HPDE6-E6E7 (cell line): ENCODE results near the gene MGMT.

Source experiments
- DNase-seq: peaks from one replicate; pipeline ENCODE4 v3.0.0; 2011; ENCODE audit warnings: missing footprints; ENCODE audit errors: extremely low spot score

Gene MGMT

DNA sequence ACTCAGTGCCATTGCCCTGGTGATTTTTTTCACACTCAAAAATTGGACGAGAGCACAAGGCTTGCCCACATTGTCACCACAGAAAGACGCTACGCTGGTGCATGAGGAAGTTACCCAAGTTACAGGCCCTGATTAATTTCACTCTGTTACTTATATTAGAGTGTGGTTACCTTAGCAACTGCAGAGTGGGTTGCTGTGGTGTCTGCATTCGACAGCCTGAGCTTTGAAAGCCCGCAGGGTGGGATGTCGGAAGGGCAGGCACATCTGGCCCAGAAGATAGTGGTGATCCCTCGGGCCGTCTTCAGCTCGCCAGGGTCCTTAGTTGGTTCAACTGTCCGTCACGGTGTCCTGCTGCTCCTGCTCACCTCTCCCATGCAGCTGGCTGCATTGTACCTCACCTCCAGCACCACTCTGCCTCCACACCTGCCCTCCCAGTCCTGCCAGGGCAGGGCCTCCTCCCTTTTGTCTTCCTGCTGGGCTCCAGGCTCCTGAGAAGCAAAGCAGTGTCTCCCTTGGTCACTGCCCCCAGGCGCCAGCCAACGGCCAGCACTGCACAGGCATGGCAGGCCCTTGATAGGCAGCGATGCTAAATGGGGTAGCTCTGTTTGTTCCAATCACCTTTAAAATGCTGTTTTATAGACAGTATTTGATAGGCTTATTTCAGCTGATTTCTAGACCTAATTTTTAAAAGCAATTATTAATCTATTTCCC, 329.8 kb downstream of the MGMT start:
- no peak for DNase-seq

DNA sequence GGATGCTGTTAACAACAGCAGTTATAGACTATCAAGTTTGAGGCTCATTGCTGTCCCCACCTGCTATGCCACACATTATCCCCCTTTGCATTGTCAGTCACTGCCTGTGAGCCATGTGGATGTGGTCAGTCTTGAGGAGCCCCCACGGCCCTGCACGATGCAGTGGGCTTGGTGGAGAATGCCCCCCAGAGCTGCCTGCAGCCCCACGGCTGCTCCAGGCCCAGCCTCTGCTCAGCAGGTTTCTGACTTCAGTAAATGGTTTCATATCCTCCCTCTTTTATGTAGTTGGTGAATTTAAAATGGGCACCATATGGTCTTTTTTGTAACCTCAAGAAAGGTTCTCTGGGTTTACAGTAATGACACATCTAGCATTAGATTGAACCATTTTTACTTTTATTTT, 332.9 kb downstream of the MGMT start:
- no peak for DNase-seq

DNA sequence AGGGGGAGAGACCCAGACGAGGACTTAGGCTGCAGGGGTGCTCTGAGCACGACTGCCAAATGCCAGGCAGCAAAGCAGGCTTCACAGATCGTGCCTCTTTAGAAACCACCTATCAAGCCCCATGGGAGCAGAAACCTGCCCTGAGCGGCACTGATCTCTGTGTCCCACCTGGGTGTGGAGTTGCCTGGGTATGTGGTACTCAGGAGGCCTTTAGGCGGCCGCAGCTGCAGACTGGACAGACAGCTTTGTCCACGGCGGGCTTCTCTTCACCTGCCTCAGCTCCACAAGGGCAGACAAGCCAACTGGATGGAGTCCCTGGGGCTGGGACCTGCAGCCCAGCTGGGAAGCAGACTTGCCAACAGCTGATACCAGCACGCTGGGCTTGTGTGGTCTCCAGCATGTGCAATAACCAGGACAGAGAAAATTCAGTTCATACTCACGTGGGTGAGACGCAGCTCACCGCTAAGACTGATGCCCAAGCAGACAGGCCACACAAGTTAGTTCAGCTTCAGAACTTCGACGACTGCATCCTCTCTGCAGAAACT, 333.8 kb downstream of the MGMT start:
- no peak for DNase-seq

DNA sequence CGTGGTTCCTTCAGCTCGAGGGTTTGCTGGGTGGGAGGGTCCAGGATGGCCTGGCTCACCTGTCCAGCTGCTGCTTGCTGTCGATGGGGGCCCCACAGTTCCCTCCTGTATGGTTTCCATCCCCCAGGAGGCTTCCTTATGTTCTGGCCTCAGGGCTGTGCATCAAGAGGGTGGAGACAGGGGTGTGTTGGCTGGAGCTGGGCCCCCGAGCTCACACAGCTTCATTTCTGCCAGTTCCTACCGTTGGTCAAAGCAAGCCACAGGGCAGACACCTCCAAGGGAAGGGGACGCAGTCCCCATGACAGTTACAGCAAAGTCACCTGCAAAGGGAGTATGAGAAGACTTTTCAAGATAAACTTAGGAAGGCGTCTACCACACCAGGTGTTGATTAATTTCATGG, 340.2 kb downstream of the MGMT start:
- DNase-seq: no peak

DNA sequence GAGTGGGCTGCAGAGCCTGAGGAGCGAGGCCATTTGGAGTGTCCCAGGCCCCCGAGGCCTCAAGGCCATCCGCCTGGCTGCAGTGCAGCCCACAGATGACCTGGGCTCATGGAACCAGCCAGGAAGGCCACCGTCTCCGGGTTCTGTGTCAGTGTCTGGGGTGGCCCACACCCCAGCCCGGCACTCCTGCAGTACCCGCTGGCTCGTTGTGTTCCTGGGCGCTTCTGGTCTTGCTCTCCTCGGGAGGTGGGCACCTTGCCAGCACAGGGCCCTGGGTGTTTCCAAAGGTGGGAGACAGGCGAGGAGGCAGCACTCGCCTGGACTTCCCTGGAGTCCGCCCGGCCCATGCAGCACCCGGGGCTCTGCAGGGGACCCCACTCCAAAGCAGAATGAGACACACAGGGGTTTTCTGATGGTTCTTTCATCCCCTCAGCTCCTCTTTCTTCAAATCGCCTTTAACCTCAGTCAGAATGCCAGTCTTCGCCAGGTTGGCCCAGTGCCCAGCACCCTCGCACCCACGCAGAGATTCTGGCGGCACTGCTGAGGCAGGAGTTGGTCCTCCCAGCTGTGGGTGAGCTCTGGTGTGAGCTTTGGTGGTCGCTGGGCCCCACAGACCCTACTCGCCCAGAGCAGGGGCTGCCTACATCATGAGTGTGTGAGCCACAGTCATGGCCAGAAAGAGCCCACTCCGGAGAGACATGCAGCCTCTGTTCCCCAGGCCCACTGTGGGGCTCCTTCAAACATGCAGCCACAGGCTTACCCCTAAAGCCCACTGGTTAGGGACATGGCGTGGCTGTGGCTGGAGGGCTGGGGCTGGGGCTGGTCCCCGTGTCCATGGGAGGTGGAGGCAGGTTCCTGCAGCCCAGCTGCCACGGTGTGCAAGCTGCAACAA, 341.3 kb downstream of the MGMT start:
- DNase-seq: no peak

DNA sequence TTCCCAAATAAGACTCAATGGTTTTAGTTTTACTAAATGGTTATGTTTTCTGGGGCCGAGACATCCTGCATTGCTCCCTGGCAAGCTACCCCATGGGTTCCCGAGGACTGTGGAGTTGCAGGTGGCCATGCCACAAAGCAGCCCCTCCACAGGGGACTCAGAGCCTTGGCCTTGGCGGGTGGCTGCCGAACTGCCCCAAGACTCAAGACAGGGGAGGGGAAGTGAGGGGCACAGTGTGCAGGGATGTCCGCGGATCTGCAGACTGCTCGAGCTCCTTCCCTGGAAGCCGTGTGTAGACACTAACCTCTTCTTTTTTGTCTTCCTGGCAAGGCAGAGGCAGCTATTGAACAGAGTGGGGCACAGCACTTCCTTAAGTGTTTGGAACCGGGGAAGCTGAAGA, 342.4 kb downstream of the MGMT start:
- no peak for DNase-seq

DNA sequence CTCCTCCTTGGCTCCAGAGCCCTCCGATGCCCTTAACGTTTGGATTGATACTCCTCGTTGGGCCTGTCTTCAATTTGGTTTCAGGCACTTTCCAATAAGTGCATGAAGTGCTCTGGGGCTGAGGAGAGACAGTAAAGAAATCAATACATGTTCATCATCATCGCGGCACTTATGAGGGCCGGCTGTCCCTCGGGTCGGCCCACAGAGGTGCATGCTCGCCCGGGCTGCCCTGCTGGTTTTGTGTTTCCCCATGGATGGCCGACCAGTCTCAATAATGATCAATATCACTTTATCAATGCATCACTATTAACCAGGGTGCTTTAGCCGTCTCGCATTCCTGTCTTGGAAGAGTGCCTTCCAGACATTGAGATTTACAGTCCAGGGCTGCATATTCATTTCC, 342.8 kb downstream of the MGMT start:
- no peak for DNase-seq

DNA sequence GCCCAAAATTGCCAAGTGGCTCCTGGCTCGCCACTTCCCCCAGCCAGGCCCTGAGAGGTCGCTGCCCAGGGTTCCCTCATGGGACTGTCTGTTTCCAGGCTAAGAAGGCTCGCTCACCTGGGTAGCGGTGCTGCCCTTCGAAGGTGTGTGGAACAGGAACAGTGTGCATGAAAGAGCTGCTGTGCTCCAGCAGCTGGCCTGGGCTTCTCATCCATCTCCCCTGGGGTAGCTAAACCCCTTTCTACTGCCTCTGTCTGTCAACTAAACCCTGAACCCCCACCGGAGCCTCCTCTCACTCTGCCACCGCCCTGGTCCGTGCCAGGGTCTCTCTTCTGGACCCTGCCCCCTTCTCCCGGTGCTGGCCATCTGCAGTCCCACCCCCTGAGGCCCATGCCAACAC, 344.2 kb downstream of the MGMT start:
- no peak for DNase-seq

DNA sequence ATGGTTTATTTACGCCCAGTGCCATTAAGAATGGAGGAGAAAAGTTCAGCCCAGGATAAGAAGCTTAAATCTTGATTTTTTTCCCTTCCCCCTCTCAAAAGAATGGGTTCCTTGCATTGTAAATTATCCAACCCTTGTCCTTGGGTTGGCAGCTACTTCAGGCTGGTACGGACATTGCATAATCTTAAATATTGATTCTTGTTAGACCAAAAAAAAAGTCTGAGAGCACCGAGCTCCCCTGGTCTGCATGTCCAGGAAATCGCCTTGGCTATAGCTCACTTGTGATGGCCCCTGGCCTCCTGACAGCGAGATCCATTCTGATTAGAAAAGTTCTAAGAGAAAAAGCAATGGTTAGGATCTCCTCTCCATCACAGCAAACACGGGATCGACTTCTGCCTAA, 345.4 kb downstream of the MGMT start:
- DNase-seq: no peak

DNA sequence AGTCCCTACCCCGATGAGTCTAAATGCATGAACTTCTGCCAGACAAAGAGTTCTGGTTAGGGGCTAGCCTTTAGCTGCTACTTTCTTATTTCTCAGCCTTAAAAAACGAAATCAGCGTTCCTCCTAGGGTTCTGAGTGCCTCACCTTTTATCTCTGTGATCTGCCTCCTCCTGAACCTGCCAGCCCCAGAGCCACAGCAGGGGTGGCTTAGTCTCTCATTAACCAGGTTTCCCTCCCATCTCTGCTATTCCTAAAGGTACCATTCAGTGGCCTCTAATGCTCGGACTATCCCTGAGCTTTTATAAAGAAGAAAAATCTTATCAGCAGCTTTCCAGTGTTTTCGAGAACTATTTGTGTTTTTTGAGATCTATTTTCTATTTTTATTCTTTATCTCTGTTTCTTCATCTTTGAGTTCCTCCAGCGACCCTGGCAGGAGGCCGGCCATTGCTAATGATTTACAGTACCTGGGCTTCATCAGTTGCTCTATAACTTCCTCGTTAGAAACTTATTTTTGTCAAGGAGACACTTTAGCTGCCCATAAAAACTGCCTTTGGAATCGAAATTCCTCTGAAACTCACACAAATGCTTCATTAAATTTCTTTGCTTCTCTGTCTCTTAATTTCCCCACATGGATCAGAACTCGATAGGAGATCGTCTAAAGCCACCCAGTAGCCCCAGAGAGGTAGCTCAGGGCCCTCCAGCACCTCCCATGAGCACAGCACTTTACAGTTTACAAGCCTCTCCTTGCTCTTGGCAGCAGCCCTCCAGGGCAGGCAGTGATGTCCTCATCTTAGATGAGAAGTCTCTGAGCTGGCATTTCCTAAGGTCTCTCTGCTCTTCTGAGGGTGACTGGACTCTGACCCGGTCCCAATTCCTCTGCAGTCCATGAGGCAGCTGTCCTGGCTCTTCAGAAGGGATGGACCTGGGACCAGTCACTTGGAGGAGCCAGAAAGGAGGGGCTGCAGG, 347.9 kb downstream of the MGMT start:
- DNase-seq: no peak

DNA sequence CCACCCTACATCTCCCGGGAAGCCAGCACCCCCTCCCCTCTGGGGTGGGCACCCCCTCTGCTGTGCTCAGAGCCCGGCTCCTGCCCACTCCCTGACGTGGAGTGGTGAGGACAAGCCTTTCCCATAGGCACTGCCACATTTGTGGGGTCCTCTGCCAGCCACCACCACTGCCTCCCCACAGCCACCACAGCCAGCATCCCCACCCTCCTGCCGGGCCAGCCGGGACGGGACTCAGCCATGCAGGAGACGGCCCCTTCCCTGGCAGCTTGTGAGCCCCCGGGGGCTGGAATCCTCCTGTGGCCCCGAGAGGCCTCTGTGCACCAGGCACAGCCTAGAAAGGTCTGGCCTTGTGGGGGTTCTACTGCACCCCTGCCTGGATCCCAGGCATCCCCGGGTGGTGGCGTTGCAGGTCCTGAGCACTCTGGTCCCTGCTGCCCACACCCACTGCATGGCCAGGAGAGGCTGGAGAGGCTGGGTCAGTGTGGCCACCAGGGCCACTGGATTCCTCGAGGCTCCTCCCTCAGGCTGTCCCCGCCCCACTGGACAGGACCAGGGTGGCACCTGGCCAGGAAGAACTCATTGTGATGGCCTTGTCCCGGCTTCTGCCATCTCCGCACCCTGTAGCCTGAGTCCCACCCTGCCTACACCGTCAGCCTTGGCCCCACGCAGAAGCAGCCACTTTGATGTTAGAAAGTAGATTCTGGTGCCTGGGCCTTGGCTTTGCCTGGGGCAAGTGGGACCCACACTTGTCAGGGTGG, 349.0 kb downstream of the MGMT start:
- no peak for DNase-seq

DNA sequence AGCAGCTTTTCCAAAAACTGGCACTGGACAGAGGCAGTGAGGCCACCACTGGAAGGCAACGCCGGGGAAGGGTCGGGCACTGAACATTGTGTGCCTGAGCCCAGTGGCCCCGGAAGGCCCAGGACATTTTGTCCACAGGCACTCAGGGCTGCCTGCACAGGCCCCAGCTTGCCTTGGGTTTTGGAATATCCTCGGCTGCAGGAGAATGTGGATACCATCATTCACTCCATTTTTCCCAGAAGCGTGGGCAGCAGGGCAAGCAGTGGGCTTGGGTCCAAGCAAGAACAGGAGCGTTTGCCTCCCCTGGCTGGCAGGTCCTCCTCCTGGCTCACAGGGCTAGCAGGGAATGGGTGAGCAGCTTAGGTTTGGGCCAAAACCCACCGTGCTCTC, 349.6 kb downstream of the MGMT start:
- DNase-seq: no peak
